GM18498 (cell line): ENCODE data around the gene CTTN.

Experiments
- ATAC-seq: cut with Tn5 transposase; IDR thresholded peaks from one replicate; pipeline ENCODE4 v1.9.1; 2021; ENCODE audit warnings: mild to moderate bottlenecking, moderate library complexity; ENCODE audit not compliant: unreplicated experiment

Gene CTTN

DNA sequence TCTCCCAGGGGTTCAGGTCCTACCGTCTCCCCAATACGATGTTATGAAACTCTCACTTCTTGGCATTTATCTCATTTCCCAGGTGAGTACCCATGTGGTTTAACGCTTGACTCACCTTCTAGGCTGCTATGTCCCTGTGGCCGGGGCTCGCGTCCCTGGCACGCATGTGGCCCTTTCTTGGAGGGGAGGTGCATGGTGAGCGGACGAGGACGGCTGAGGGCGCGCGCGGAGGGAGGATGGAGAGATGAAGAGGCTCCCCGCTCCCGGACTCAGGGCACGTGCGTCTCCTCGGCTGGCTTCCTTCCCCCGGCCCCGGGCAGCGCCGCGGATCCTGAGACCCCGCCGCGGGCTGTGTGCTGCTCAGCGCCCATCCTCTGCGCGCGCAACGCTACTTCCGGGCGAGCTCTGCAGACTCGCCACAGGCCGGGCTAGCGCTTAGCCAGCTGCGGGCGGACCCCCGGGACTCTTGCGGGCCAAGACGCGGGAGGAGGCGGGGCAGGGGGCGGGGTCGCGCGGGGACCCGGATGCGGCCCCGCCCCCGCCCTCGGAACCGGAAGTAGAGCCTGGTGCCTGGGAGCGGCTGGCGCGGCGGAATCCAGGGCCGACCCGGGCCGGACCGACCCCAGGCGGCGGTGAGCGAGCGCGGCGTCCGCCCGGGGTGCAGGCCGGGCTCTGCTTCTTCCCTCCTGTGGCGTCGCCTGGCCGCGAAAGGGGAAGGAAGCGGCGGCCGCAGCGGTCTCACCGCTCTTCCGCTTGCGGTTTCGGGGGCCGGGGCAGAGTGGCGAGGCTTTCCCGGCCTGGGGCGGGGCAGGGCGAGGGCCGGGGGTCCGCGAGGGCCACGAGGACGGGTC lies at the start of gene CTTN:
TSS of gene CTTN (plus strand) at position 547 of the 851 bp plus-strand sequence. CDS start 8,769 bp downstream, outside the sequence.
- peak; percentile 61 for ATAC-seq

DNA sequence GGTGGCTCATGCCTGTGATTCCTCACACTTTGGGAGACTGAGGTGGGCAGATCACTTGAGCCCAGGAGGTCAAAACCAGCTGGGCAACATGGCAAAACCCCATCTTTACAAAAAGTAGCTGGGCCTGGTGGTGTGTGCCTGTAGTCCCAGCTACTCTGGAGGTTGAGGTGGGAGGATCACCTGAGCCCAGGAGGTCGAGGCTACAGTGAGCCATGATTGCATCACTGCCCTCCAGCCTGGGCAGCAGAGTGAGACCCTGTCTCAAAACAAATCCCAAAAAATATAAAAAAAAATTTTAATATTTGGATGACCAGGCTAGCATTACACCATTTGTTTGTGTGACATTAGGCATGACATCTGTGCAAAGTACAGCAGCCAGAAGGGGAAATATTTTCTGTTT lies 49.7 kb upstream of the CTTN start:
- ATAC-seq = no peak

DNA sequence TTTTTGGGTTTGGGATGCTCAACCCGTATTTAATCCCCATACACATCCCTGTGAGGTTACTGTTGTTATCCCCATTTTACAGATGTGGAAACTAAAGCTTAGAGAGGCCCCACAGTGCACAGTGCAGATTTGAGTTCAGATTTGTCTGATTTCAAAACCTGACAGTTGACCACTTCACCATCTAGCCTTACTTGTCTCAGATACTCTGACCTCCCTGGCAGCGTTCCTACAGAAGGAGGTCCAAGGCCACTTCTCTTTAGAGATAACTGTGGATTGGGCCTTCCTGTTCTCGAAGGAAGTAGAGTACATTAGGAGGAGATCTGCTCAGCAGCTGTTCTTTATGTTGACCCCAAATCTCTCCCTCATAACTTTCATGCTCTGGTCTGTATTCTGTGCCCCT lies 46.7 kb upstream of the CTTN start:
- ATAC-seq = no peak

DNA sequence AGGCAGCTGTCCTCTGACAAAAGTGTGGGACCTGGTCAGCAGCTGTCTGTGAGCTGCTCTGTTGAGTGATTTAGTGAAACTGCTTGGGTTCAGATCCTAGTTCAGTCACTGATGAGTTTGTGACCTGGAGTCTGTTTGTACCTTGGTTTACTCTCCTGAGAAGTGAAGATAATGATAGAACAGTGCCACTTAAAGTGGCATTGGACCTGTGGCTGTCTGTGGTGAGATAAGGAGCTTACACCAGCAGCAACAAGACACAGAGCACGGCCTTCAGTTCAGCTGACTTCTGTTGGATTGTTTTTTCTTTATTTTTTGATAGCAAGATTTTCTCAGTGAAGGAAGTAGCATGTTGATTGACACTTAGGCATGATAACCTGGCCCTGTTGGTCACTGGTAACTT lies 46.2 kb upstream of the CTTN start:
- ATAC-seq = no peak

DNA sequence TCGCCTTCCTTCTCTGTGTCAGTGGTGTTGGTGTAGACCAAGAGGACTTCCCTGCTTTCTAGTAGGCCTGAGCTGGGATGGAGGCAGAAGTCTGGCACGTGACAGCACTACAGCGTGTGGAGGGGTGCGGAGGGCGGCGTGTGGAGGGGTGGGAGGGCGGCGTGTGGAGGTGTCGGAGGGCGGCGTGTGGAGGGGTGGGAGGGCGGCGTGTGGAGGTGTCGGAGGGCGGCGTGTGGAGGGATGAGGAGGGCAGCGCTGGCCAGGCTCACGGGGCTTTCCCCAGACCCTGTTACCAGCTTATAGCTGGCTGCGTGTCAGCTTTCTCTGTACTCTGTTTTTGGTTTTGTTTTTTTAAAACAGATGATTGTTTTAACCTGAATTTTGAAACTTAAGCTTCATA lies 45.7 kb upstream of the CTTN start:
- ATAC-seq = no peak

DNA sequence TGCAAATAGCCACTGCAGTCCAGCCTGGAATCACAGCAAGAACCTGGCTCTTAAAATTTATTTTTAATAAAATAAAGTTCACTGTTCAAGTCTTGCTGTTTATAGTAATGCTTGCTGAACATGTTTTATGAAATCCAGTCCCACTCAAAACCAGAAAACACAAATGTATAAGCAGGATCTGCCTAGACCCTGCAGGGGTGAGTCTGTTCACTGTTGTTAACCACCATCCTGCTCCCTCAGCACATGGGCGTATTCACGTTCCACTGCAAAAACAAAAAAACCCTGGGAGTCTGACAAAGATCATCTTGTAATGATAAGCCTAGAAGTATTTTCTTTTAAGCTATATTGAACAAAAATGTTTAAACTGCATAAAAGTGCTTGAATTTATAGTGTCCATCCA lies 45.0 kb upstream of the CTTN start:
- ATAC-seq = no peak

DNA sequence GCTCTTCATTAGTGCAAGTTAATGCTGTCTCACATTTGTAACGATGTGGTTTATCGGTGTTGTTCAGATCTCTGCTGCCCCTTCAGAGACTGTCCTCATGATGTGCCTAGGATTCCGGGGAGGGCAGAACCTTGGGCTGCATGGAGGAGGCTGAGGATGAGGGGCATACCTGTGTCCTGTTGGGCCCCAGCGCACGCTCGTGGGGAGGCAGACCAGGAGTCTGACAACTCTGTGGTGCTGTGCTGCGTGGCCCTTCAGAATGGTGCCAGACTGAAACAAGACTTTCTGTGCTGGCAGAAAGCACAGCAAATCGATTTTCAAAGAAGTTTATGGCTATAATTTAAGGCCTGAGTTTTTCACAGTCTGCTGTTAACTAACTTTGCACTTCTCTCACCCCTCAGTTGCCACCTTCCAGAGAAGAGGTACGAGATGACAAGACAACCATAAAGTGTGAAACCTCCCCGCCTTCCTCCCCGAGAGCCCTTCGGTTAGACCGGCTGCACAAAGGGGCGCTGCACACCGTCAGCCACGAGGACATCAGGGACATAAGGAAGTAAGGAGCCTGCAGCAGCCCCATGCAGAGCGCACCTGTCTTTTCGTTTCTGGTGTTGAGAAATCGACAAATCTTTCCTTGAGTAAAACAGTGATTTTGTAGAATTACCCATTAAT lies 44.3 kb upstream of the CTTN start:
- no peak for ATAC-seq

DNA sequence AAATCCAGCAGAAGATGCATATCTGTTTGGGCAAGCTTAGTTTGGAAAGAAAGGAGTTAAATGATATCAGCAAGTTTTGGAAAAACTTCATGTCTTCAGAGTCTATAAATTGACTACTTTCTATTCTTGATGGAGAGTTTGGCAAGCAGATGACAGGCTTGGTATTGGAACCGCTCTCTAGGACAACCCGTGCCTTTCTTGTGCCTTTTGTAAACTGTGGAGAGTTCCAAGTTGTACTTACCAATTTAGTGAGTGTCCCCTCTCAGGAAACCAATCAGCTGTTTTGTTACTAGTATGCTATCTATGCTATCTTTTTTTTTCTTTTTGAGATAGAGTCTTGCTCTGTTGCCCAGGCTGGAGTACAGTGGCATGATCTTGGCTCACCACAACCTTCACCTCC lies 43.7 kb upstream of the CTTN start:
- ATAC-seq = no peak

DNA sequence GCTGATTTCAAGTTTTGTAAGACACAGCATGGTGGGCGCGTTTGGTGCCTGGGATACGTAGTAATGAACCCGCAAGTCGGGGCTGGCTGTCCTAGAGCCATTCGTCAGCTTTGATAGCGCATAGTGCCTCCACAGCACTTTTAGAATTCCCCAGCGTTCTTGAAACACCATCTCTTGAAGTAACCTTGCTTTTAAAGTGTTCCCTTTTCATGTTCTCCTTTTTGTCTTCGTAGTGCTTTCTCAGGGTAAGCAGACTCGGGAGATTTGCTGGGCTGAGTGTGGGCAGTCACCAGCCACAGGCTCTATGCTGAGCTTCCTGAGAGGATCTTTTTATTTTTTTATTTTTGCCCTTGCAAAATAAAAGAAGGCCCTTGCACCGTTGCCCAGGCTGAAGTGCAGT lies 39.6 kb upstream of the CTTN start:
- no peak for ATAC-seq

DNA sequence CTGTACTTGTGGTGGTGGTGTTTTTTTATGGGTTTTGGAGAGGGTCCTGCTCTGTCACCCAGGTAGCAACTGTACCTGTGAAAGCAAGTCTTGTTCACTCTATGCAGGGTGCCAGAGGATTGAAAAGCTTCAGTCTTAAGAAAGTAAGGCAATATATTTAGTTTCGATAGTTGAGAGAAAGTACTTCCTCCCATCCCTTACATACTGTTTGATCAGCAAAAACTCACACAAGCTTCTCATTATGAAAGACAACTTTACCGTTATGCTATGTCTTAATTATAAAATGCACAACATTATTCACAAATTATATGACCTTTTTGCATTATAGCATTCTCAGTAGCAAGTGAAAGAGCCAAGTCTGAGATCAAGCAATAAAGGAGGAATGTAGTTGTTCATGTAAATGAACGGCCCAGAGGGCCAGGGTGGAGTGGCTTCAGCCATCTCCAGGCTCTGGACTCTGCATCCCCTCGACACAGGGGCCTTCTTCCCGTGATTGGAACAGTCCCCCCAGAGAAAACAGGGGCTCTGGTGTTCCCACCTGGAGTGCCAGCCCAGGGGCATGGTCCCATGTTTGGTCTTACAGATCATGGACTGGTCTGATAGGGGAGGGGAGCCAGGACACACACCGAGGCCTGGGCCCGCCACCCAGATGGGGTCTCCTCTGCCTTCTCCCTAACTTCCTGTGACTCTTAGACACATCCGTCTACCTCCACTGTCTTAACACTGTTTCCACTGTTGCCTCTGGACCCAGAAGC lies 38.7 kb upstream of the CTTN start:
- no peak for ATAC-seq

DNA sequence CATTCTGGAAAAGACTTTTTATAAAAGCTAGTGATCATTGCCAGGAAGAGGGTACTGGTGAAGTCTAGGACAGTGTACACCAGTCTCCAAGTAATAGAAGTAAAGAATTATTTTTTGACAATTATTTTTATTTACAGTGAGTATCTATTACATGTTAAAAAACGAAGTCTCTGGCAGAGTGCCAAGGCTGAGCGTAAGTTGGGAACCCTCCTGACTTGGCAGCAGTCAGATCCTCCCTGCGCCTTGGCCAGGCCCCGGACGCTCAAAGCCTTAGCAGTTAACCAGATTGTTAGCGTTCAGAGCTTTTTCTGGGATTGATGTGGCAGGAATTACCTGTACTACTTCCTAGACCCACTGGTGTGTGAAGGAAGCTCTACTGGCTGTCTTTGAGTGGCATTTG lies 38.1 kb upstream of the CTTN start:
- no peak for ATAC-seq

DNA sequence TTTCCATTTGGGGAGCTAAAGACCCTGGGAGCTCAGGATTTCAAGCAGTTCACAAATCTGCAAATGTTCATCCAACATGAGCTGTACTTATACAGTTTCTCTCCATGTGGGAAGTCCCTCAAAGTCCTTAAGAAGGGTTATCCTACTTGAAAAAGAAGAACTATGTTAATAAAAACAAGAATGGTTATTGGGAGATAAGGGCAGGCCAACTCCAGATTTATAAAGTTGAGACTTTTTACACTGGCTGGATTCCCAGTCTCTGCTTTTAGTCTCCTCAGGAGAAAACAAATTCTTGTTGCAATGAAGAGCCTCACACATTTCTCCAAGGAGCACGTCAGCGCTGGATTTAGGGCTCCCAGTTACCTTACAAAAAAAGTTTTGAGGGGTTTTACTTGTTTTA lies 34.2 kb upstream of the CTTN start:
- no peak for ATAC-seq

DNA sequence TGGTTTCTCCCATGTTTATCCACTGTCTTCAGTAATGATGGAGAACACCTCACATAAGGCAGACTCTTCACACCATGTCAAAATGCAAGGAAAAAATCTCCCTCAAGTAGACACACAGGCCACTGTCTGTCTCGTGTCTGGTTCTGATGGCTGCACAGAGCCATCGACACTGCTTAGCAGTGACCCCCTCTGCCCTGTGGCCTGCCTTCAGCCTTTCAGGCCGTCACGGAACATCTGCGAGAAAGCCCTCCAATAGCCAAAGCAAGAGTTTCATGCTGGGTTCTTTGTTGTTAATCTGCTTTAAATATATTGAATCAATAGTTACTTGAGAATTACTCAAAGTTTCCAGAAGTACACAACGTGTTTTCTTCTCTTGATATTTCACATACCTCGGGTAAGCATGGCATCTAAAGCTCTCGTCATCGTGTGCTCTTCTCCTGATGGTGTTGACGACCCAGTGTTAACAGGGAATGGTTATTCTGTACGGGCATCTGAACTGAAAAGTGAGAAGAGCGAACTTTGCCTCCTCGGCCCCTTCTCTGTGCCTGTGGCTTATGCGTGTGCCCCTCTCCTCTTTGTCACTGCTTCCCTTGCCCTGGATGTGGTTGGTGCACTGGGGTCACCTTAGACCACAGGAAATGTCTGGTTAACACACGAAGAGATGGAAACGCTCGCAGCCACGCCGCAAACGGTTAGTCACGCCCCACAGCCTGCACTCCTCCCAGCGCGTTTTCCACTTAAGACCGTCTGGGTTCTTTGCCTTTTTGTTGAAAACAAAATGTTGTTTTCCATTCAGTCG lies 33.4 kb upstream of the CTTN start:
- ATAC-seq = peak; percentile 48

DNA sequence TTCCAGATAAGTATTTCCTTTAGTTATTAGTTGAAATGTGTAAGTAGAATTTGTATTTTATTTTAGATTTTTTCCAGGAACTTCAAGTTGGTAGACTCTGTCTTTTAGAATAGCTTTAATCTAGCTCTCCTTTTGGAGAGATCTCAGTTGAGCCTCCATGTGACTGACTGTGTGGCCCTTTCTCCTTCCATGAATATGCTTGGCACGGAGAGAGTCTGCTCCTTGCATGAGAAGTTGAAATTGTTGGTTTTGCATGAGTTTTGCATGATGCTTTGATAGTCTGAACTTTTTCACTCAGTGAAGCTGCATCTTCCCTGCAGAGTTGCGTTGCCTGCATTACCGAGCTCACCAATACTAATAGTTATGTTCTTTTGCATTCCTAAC lies 32.8 kb upstream of the CTTN start:
- ATAC-seq = no peak

DNA sequence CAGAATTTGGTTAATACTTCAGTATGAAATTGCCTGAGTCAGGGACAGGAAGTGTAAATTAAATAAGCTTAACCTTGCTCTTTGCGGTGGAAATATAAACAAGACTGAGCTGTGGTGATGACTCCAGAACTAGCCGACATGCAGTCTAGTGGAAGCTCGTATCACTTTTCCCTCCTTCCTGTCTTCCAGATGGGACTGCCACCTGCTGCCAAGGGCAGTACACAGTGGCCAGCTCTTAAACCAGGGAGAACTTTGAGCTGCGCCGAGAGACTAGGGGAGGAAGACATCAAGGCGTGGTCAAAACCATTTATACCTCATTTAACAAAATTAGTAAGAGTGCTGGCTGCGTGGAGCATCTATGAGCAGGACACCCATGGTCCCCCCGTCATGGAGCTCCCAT lies 31.3 kb upstream of the CTTN start:
- no peak for ATAC-seq

DNA sequence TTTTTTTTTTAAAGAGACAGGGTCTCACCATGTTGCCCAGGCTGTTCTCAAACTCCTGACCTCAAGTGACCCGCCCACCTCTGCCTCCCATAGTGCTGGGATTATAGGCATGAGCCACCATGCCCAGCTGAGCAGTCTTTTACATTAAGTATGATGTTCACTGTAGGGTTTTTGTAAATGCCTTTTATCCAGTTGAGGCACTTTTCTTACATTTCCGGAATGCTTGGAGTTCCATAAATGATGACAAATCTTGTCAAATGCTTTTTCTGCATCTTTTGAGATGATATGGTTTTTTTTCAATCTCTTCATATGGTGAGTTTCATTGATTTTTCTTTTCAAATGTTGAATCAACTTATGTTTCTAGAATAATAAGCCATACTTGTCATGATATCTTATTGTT lies 29.4 kb upstream of the CTTN start:
- no peak for ATAC-seq

DNA sequence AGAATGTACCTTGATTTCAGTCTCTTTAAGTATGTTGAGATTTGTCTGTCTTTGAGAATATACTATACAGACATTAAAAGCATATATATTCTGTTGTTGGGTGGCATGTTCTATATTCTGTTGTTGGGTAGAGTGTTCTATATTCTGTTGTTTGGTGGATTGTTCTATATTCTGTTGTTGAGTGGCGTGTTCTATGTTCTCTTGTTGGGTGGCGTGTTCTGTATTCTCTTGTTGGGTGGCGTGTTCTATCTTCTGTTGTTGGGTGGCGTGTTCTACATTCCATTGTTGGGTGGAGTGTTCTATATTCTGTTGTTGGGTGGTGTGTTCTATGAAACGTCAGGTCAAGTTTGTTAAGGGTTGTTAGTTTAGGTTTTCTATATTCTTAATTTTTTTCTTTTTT lies 27.1 kb upstream of the CTTN start:
- ATAC-seq = no peak

DNA sequence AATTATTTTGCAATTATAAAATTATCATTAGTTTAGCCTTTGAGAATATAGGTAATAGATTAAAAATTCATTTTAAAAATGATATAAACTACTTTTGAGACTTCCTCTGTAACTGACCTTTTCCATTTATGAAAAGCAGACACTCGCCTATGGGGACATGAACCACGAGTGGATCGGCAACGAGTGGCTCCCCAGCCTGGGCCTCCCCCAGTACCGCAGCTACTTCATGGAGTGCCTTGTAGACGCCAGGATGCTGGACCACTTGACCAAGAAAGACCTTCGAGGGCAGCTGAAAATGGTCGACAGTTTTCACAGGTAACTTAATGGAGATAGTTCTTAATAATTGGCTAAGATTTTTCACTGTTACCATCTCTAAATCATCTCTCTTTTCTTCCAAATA lies 26.3 kb upstream of the CTTN start:
- ATAC-seq = no peak

DNA sequence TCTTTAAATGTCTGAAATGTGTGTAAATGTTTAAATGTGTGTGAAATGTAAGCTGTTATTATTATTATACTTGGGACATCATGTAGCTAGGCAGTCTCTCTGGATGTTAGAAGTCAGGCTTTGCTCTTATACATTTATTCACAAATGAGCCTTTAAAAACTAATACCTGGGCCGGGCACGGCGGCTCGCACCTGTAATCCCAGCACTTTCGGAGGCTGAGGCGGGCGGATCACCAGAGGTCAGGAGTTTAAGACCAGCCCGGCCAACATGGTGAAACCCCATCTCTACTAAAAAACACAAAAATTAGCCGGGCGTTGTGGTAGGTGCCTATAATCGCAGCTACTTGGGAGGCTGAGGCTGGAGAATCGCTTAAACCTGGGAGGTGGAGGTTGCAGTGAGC lies 21.7 kb upstream of the CTTN start:
- ATAC-seq = no peak

DNA sequence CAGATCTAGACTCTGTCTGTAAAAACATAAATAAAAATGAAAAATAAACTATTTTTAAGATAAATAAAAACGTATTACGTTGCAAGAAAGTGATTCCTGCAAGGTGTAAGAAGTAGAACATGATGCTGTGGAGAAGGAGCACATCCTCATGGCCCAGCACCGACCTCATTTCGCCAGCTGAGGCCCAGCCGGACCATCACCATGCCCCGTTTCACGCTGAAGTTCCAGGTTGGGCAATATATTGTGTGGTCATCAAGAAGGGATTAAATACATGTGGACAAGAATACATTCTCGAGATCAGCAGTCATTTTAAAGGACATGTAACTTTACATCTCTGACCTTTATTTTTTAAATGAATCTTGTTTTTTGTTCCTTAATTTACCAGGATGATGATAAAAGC lies 20.7 kb upstream of the CTTN start:
- ATAC-seq = no peak

DNA sequence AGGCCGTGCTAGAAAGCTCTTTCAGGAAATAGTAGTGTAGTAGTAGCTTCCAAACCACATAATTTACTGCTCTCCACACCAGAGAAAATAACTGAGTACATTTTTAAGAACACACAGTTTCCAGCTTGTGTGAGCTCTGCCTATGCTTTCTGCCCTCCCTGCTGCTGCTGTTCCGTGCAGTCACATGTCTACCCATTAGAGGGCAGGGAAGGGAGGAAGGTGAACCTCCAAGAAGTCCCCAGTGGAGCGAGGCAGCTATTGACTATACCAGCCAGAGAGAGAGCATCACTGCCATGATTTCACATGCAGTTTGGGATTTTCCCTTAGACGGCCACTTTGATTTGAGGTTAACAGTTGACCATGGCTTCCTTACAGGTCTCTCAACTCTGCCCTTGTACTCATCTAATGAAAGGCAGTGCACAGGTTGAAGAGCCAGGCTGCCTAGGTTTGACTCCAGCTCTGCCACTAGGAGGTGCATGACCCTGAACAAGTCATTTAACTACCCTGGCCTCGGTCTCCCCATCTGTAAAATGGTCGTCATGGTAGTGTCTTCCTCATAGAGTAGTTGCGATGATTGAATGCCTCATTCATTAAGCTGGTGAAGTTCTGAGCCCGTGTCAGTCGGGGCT lies 19.7 kb upstream of the CTTN start:
- no peak for ATAC-seq
